Measurements from ENCODE around the gene MRTO4. TPM values are rescaled to one million over a fixed set of nuclear protein-coding genes. Genes with fewer than 3 reads are reported as not detected.
A peak's percentile ranks its signal among the peaks of the same experiment; 100 is the strongest.
"Not testable (repeated sequence)": the region's sequence is repeated elsewhere in the genome, so short reads cannot be mapped to it uniquely, and the experiment has no call there.

The MRTO4 gene
- total RNA-seq, 2 donors from 2014 or later: 16.3 to 18.5 TPM

DNA sequence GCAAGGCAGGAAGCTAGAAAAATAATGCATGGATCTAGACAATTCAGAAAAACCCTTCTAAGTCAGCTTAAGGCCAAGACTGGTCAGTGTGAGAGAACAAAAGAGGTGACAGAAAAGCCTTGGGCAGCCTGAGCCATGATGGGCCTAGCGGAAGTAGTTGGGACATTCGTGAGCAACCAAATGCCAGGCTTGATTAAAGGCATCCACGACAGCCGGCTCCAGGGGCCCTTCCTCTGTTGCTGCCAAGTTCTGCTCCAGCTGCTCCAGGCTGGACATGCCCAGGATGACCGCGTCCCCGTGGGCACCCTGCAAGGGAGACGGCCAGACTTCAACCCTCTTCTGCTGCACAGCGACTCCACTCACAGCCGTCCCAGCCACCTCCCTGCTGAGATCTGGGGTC, 52.5 kb downstream of the MRTO4 start:
- intact Hi-C loops (cut with DNase I, micrococcal nuclease); DNase-seq; ATAC-seq: not testable (repeated sequence)

DNA sequence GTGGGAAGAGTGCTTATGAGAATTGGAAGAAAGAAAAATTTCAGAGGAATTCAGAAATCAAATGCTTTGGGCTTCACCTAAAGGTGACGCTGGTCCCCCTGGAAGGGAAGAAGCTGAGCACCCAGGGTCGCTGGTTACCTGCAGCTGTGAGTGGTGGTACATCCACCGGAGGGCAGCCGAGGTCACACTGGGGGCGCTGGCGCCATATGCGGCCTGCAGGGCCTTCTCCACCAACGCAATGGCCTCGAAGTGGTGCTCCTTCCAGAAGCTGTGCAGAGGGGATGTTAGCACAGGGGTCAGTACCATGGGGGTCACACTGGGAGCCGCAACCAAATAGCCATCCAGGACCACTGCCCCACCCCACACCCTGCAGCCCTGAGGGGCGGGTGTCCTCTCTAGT, 54.3 kb downstream of the MRTO4 start:
- intact Hi-C loops (cut with DNase I, micrococcal nuclease): no loop called here
- ATAC-seq (no peak), DNase-seq (no peak)

- DNase-seq (no peak), ATAC-seq (no peak)
- intact Hi-C loops (cut with DNase I, micrococcal nuclease): no loop called here
Measured at GRCh38 chr1:19306941-19307340, 55.3 kb downstream of the MRTO4 start.

GRCh38 chr1:19307794-19308508, 56.3 kb downstream of the MRTO4 start:
- intact Hi-C loops (cut with DNase I, micrococcal nuclease): no loop called here
- ATAC-seq: peak; percentile 66
- DNase-seq: peak; percentile 82 to 90

DNA sequence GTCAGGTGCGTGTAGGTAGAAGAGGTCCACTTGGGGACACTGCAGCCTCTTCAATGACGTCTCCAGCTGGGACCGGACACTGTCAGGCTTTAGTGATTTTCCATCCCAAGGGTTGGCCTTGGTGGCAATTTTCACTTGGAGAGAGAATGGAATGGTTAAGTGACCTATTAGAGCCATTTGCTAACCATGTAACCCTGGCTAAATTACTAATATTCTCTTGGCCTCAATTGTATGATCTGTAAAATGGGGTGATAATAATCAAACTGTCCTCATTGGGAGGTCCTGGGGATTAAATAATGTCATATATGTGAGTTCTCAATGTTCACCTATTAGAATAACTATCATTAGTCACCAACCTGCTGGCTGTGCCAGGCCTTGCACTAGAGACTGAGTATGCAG, 56.9 kb downstream of the MRTO4 start:
- intact Hi-C loops (cut with DNase I, micrococcal nuclease): no loop called here
- no peak for ATAC-seq
- no peak for DNase-seq

DNA sequence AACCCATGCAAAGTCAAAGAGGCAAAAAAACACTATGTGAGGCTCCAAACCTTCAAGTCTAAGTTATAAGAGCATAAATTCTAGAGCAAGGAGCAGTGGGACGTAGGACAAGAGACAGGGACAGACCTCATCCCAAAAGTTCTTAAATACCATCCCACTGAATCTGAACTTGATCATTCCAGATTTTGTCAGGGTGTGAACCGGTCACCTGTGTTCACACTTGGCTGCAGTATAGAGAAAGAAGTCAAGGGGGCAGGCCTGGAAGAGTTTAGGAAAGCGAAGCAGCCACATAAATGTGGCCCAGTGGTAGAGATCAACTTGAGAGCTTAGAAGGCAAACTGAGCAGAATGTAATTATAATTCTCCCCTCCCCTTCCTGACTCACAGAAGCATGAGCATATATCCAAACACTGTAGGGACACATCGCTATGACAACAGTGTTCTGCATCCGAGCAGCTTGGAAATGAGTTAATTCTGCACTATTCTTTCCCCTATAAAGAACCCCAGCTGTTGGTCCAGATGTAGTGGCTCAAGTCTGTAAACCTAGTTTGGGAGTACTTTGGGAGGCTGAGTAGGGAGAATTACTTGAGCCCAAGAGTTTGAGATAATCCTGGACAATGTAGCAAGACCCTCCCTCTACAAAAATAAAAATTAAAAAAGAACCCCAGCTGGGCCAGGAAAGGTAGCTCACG, 57.7 kb downstream of the MRTO4 start:
- DNase-seq: no peak
- ATAC-seq: no peak
- intact Hi-C loops (cut with DNase I, micrococcal nuclease): no loop called here

Other genes starting within 250 kb of the MRTO4 start
- 100 to 1,000 TPM; 103 to 114 TPM for gene UBR4, start 41.5 kb upstream of the MRTO4 start, total RNA-seq
- 10 to 100 TPM; 33.2 to 41.1 TPM for gene EMC1, start 281 bp upstream of the MRTO4 start, total RNA-seq
- gene AKR7A3, start 37.0 kb downstream of the MRTO4 start, total RNA-seq: 10 to 100 TPM; 92.5 to 94.3 TPM
- 100 to 1,000 TPM in 1 of 2 donors, 10 to 100 TPM in 1; 98.7 to 104 TPM for gene AKR7A2, start 60.3 kb downstream of the MRTO4 start, total RNA-seq
- gene SLC66A1, start 60.5 kb downstream of the MRTO4 start, total RNA-seq: 10 to 100 TPM; 13.7 to 16.1 TPM
- 100 to 1,000 TPM; 340 to 367 TPM for gene CAPZB, start 233.7 kb downstream of the MRTO4 start, total RNA-seq